GM23338 (cell line): ENCODE measurements around the gene MRGPRF.

ENCODE experiments used
- CREB1 ChIP-seq: fragments of 250-450 bp; sonication (Bioruptor Pico); IDR thresholded peaks from 2 replicates; pipeline ENCODE4 v1.5.0; 2020; ENCODE audit warnings: low read depth, mild to moderate bottlenecking, moderate library complexity
- EZH2 ChIP-seq: fragments of 200-600 bp; sonication (generic); IDR thresholded peaks from one replicate; pipeline ENCODE4 v1.8.0; 2017; ENCODE audit warnings: antibody characterized with exemption, mild to moderate bottlenecking, low read depth; ENCODE audit not compliant: unreplicated experiment
- EZH2phosphoT487 ChIP-seq: fragments of 200-600 bp; sonication (generic); IDR thresholded peaks from one replicate; pipeline ENCODE4 v1.8.1; 2018; ENCODE audit warnings: antibody characterized with exemption; ENCODE audit not compliant: unreplicated experiment
- JUNB ChIP-seq: IDR thresholded peaks from one replicate; pipeline ENCODE4 v1.6.1; 2016; ENCODE audit warnings: antibody characterized with exemption; ENCODE audit not compliant: unreplicated experiment
- NANOG ChIP-seq: IDR thresholded peaks from 2 replicates; pipeline ENCODE4 v1.6.1; 2016; ENCODE audit warnings: antibody characterized with exemption, borderline replicate concordance
- POLR2AphosphoS5 ChIP-seq: IDR thresholded peaks from 2 replicates; pipeline ENCODE4 v1.6.1; 2016; ENCODE audit warnings: antibody characterized with exemption, low read depth
- STAT1 ChIP-seq: IDR thresholded peaks from one replicate; pipeline ENCODE4 v1.6.1; 2016; ENCODE audit warnings: antibody characterized with exemption; ENCODE audit not compliant: unreplicated experiment
- ZNF114 ChIP-seq: fragments of 250-450 bp; sonication (Bioruptor Pico); IDR thresholded peaks from 2 replicates; pipeline ENCODE4 v1.5.0; 2020; ENCODE audit warnings: mild to moderate bottlenecking, moderate library complexity
- ZNF331 ChIP-seq: fragments of 250-450 bp; sonication (Bioruptor Pico); IDR thresholded peaks from 2 replicates; pipeline ENCODE4 v1.5.0; 2020; ENCODE audit warnings: low read depth, mild to moderate bottlenecking, moderate library complexity
- TF ChIP-seq, protein P1 (sequence below), 2 experiments: fragments of 200-600 bp in 1 of 2; sonication (generic) in 1 of 2; conservative IDR thresholded peaks; 2 replicates each; pipeline versions ENCODE4 v1.5.1 to v1.6.1; 2016 to 2017; ENCODE audit warnings: antibody characterized with exemption in 2 of 2, low read depth in 2 of 2, mild to moderate bottlenecking in 2 of 2, moderate library complexity in 1 of 2
- TF ChIP-seq, protein P2 (sequence below): IDR thresholded peaks from one replicate; pipeline ENCODE4 v1.6.1; 2018; ENCODE audit warnings: antibody characterized with exemption; ENCODE audit not compliant: unreplicated experiment
- TF ChIP-seq, protein P3 (sequence below): fragments of 250-450 bp; sonication (Bioruptor Pico); IDR thresholded peaks from 2 replicates; pipeline ENCODE4 v1.5.0; 2020; ENCODE audit warnings: mild to moderate bottlenecking, moderate library complexity
- TF ChIP-seq, protein P4 (sequence below): IDR thresholded peaks from 2 replicates; pipeline ENCODE4 v1.6.1; 2016; ENCODE audit warnings: antibody characterized with exemption

DNA sequence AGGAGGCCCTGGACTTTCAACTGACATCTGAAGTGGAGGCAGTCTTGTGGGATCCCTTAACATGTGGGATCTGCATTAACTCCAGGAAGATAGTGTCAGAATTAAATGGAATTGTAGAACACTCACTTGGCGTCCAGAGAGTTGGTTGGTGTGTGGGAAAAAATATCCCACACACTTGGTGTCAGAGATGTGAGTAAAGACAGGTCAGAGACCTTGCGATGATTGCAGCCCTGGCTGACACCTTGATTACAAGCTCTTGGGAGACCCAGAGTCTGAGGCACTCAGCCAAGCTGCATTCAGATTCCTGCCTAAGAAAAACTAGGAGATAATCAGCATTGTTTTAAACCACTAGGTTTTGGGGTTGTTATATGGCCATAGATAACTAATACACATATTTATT lies 28.5 kb upstream of the MRGPRF start:
- TF ChIP-seq EZH2phosphoT487 (no peak), POLR2AphosphoS5 (no peak), EZH2 (no peak), NANOG (no peak), CREB1 (no peak), ZNF114 (no peak), ZNF331 (CRISPR knock-in tag) (no peak), STAT1 (no peak), JUNB (no peak)
- TF ChIP-seq, protein P1, sequence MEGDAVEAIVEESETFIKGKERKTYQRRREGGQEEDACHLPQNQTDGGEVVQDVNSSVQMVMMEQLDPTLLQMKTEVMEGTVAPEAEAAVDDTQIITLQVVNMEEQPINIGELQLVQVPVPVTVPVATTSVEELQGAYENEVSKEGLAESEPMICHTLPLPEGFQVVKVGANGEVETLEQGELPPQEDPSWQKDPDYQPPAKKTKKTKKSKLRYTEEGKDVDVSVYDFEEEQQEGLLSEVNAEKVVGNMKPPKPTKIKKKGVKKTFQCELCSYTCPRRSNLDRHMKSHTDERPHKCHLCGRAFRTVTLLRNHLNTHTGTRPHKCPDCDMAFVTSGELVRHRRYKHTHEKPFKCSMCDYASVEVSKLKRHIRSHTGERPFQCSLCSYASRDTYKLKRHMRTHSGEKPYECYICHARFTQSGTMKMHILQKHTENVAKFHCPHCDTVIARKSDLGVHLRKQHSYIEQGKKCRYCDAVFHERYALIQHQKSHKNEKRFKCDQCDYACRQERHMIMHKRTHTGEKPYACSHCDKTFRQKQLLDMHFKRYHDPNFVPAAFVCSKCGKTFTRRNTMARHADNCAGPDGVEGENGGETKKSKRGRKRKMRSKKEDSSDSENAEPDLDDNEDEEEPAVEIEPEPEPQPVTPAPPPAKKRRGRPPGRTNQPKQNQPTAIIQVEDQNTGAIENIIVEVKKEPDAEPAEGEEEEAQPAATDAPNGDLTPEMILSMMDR (conservative IDR thresholded peaks at IDR 0.05; ENCODE audit: low read depth in 2 of 2) = no peak
- TF ChIP-seq, protein P2, sequence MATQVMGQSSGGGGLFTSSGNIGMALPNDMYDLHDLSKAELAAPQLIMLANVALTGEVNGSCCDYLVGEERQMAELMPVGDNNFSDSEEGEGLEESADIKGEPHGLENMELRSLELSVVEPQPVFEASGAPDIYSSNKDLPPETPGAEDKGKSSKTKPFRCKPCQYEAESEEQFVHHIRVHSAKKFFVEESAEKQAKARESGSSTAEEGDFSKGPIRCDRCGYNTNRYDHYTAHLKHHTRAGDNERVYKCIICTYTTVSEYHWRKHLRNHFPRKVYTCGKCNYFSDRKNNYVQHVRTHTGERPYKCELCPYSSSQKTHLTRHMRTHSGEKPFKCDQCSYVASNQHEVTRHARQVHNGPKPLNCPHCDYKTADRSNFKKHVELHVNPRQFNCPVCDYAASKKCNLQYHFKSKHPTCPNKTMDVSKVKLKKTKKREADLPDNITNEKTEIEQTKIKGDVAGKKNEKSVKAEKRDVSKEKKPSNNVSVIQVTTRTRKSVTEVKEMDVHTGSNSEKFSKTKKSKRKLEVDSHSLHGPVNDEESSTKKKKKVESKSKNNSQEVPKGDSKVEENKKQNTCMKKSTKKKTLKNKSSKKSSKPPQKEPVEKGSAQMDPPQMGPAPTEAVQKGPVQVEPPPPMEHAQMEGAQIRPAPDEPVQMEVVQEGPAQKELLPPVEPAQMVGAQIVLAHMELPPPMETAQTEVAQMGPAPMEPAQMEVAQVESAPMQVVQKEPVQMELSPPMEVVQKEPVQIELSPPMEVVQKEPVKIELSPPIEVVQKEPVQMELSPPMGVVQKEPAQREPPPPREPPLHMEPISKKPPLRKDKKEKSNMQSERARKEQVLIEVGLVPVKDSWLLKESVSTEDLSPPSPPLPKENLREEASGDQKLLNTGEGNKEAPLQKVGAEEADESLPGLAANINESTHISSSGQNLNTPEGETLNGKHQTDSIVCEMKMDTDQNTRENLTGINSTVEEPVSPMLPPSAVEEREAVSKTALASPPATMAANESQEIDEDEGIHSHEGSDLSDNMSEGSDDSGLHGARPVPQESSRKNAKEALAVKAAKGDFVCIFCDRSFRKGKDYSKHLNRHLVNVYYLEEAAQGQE = no peak
- TF ChIP-seq, protein P3, sequence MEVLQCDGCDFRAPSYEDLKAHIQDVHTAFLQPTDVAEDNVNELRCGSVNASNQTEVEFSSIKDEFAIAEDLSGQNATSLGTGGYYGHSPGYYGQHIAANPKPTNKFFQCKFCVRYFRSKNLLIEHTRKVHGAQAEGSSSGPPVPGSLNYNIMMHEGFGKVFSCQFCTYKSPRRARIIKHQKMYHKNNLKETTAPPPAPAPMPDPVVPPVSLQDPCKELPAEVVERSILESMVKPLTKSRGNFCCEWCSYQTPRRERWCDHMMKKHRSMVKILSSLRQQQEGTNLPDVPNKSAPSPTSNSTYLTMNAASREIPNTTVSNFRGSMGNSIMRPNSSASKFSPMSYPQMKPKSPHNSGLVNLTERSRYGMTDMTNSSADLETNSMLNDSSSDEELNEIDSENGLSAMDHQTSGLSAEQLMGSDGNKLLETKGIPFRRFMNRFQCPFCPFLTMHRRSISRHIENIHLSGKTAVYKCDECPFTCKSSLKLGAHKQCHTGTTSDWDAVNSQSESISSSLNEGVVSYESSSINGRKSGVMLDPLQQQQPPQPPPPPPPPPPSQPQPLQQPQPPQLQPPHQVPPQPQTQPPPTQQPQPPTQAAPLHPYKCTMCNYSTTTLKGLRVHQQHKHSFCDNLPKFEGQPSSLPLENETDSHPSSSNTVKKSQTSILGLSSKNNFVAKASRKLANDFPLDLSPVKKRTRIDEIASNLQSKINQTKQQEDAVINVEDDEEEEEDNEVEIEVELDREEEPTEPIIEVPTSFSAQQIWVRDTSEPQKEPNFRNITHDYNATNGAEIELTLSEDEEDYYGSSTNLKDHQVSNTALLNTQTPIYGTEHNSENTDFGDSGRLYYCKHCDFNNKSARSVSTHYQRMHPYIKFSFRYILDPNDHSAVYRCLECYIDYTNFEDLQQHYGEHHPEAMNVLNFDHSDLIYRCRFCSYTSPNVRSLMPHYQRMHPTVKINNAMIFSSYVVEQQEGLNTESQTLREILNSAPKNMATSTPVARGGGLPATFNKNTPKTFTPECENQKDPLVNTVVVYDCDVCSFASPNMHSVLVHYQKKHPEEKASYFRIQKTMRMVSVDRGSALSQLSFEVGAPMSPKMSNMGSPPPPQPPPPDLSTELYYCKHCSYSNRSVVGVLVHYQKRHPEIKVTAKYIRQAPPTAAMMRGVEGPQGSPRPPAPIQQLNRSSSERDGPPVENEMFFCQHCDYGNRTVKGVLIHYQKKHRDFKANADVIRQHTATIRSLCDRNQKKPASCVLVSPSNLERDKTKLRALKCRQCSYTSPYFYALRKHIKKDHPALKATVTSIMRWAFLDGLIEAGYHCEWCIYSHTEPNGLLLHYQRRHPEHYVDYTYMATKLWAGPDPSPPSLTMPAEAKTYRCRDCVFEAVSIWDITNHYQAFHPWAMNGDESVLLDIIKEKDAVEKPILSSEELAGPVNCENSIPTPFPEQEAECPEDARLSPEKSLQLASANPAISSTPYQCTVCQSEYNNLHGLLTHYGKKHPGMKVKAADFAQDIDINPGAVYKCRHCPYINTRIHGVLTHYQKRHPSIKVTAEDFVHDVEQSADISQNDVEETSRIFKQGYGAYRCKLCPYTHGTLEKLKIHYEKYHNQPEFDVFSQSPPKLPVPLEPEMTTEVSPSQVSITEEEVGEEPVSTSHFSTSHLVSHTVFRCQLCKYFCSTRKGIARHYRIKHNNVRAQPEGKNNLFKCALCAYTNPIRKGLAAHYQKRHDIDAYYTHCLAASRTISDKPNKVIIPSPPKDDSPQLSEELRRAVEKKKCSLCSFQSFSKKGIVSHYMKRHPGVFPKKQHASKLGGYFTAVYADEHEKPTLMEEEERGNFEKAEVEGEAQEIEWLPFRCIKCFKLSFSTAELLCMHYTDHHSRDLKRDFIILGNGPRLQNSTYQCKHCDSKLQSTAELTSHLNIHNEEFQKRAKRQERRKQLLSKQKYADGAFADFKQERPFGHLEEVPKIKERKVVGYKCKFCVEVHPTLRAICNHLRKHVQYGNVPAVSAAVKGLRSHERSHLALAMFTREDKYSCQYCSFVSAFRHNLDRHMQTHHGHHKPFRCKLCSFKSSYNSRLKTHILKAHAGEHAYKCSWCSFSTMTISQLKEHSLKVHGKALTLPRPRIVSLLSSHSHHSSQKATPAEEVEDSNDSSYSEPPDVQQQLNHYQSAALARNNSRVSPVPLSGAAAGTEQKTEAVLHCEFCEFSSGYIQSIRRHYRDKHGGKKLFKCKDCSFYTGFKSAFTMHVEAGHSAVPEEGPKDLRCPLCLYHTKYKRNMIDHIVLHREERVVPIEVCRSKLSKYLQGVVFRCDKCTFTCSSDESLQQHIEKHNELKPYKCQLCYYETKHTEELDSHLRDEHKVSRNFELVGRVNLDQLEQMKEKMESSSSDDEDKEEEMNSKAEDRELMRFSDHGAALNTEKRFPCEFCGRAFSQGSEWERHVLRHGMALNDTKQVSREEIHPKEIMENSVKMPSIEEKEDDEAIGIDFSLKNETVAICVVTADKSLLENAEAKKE (CRISPR knock-in tag) = no peak
- TF ChIP-seq, protein P4, sequence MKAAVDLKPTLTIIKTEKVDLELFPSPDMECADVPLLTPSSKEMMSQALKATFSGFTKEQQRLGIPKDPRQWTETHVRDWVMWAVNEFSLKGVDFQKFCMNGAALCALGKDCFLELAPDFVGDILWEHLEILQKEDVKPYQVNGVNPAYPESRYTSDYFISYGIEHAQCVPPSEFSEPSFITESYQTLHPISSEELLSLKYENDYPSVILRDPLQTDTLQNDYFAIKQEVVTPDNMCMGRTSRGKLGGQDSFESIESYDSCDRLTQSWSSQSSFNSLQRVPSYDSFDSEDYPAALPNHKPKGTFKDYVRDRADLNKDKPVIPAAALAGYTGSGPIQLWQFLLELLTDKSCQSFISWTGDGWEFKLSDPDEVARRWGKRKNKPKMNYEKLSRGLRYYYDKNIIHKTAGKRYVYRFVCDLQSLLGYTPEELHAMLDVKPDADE = no peak
